LNCaP clone FGC (cell line): ENCODE results near the gene UCHL5.
"Not testable (repeated sequence)": the region's sequence is repeated elsewhere in the genome, so short reads cannot be mapped to it uniquely, and the experiment has no call there.

Experiments
- DNase-seq: peaks from one replicate; pipeline ENCODE4 v3.0.0-alpha.2; 2011; ENCODE audit warnings: low read depth
- H3K4me3 ChIP-seq: 2 replicates; pipeline ENCODE4 v1.5.1; 2011; ENCODE audit warnings: mild to moderate bottlenecking, low read depth, low read length, control low read depth
- CTCF ChIP-seq: IDR thresholded peaks from 2 replicates; pipeline ENCODE4 v1.5.1; 2012; ENCODE audit warnings: mild to moderate bottlenecking; ENCODE audit not compliant: control insufficient read depth, insufficient read depth; ENCODE audit errors: extremely low read depth

UCHL5 gene

GRCh38 chr1:193013005-193013404 is 46.2 kb downstream of the UCHL5 start:
- H3K4me3 ChIP-seq: no peak overlapping the region
- no peak for DNase-seq
- TF ChIP-seq CTCF: no peak

- DNase-seq: no peak
- no peak overlapping the region for H3K4me3 ChIP-seq
- TF ChIP-seq CTCF: no peak
These were observed 47.8 kb downstream of the UCHL5 start for GRCh38 chr1:193011406-193011805.

DNA sequence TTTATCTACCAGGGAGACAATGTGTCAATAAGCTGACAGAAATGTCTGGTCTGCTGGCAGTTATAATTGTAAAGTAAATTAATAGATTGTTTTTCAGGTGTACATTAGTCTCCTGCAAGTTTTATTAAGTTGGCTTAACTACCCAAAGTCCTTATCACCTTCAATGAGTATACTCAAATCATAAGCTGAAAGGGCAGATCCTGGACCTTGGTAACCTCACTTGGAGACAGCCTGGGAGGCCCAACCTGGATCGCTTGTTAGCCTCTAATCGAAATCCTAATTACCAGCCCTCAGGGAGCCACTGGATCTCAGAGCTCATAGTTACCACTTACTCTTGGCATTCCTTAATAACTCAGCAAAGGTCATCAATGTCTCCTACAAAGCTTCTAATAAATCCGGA is 49.7 kb downstream of the UCHL5 start:
- TF ChIP-seq CTCF: no peak
- H3K4me3 ChIP-seq: no peak overlapping the region
- DNase-seq: peak; percentile 54

- no peak for TF ChIP-seq CTCF
- H3K4me3 ChIP-seq: no peak overlapping the region
- DNase-seq: no peak
These were observed 53.4 kb downstream of the UCHL5 start for GRCh38 chr1:193005785-193006184.

GRCh38 chr1:192998536-192998935 is 60.6 kb downstream of the UCHL5 start:
- no peak for DNase-seq
- TF ChIP-seq CTCF: 0 out of 2 replicates have a peak, but pooled peaks have one; percentile 14
- no peak overlapping the region for H3K4me3 ChIP-seq

DNA sequence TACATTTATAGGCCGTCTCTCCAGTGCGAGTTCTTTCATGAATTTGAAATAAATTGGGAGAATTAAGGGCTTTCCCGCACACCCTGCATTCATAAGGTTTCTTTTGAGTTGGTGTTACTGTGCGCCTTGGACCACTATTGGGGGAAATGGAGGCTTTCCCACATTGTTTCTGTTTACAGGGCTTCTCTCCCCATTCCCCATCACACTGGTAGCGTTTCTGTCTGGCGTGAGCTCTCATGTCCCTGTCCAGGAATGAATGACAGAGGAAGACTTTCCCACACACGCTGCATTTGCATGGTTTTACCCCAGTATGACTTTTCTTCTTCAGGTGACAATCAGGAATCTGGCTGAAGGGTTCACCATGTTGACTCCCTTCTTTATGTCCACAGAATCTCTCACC is 65.0 kb downstream of the UCHL5 start:
- no peak overlapping the region for H3K4me3 ChIP-seq
- DNase-seq: no peak
- TF ChIP-seq CTCF: no peak

DNA sequence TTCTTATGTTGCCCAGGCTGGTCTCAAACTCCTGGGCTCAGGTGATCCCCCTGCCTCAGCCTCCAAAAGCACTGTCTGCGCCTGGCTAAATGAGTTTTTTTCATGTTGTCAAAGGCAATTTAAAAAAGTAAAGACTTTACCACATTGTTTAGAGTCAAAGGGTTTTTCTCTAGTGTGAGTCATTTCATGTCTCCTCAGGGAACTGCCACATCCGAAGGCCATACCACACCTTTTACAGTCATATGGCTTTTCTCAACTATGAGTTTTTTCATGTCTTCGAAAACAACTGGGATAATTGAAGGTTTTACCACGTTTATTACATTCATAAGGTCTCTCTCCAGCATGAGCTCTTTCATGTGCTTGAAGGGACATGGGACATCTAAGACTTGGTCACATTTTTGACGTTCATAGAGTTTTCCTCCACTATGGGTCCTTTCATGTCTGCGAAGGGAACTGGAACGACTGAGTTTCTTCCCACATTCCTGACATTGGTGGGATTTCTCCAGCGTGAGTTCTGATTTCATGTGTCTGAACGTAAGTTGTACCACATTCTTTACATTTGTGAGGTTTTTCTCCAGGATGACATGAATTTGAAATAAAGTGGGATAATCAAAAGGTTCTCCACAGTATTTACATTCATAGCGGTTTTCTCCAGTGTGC is 65.6 kb downstream of the UCHL5 start:
- no peak overlapping the region for H3K4me3 ChIP-seq
- DNase-seq: no peak
- no peak for TF ChIP-seq CTCF

DNA sequence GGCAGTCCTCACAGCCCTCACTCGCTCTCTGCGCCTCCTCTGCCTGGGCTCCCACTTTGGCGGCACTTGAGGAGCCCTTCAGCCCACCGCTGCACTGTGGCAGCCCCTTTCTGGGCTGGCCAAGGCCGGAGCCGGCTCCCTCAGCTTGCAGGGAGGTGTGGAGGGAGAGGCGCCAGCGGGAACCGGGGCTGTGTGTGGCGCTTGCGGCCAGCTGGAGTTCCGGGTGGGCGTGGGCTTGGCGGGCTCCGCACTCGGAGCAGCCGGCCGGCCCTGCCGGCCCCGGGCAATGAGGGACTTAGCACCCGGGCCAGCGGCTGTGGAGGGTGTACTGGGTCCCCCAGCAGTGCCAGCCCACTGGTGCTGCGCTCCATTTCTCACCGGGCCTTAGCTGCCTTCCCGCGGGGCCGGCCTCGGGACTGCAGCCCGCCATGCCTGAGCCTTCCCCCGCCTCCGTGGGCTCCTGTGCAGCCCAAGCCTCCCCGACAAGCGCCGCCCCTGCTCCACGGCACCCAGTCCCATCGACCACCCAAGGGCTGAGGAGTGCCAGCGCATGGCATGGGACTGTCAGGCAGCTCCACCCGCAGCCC is 72.3 kb downstream of the UCHL5 start:
- not testable (repeated sequence) for H3K4me3 ChIP-seq, DNase-seq
